CD4-positive, alpha-beta T cell treated with Interleukin-1 beta for 1 hour (primary cell): ENCODE results near the gene TPST2.
"Not testable (repeated sequence)": the region's sequence is repeated elsewhere in the genome, so short reads cannot be mapped to it uniquely, and the experiment has no call there.

Experiments used
- DNase-seq, 2 donors: peaks; one replicate each; pipeline ENCODE4 v3.0.0-alpha.2; 2020 to 2022

TPST2 gene

DNA sequence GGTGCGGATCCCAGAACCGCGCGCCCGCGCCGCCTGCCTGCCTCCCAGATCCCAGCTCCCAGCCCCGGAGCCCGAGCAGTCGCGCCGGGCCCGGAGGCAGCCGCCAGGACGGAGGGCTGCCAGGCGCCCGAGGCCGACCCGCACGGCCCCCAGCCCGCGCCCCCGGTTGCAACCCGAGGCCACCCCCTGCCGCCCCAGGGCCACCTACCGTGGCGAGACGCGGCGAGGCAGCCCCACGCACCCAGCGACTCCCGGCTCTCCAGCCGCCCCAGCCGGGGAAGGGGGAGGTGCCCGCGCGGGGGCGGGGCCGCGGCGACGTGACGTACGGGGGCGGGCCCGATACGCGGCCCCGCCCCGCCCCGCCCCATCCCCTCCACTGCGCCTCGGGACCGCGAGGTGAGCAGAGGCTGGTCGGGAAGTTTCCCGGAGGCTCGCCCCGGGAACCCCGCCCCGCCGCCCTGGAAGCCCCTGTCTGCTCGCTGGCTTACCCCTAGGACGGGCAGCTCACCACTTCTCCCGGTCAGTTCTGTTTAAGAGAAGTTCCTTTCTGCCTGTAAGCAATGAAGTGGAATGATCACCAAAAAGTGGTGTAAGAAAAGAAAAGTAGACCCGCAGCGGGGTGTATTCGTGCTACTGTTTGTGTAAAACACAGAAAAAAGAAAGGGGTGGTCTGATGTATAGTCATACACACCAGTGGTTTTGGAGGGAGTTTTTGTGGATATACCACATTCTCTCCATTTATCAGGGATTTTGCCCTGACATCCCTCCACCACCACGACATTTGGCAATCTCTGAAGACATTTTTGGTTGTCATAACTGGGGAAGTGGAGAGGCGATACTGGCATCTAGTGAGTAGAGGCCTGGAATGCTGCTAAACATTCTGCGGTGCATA lies at the start of gene TPST2:
Gene TPST2 (minus strand): TSS at position 288 of the 892 bp plus-strand sequence. CDS start 48,502 bp downstream, outside the sequence.
- DNase-seq, result peak; percentile 80 to 82

DNA sequence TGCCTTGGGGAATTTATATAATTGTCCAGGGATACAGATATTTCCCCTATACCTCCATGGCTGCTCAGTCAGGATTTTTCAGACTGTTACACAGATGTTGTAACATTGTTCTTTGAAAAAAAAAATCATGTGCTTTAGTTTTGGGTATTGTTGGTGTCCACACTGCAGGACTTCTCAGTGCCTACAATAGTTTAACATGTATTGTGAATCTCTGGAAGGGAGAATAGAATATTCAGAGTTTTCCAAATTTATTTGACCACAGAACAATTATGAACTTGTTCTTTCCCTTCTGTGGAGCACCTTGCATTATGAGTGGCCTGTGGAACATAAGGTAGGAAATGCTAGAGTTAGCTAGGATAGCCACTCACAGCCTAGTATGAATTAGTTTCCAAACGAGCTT lies 46.4 kb upstream of the TPST2 start:
- no peak for DNase-seq

DNA sequence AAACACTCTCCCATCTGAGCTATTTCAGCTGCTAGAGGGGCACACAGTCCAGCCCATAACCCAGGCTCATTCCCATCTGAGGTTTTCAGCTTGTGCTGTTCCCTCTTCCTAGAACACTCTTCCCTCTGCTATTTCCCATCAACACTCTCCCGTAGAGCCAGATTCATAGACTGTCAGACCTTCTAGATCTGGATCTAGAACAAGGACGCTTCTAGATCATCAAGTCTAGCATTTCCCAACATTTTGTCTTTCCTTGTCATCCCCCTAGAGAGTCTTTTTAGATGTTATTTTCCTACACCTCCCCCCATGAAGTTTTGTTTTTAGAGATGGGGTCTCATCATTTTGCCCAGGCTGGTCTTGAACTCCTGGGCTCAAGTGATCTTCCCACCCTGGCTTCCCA lies 45.2 kb upstream of the TPST2 start:
- no peak for DNase-seq

DNA sequence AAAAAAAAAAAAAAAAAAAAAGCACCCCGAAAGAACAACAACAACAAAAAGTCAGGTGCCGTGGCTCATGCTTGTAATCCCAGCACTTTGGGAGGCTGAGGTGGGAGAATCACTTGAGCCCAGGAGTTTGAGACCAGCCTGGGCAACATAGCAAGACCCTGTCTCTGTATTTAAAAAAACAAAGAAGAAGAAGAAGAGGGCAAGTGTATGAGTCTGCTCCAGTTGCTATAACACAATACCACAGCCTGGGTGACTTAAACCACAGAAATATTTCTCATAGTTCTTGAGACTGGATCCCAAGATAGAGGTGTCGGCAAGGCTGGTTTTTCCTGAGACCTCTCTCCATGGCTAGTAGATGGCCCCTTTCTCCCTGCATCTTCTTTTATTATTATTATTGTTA lies 44.3 kb upstream of the TPST2 start:
- no peak for DNase-seq

DNA sequence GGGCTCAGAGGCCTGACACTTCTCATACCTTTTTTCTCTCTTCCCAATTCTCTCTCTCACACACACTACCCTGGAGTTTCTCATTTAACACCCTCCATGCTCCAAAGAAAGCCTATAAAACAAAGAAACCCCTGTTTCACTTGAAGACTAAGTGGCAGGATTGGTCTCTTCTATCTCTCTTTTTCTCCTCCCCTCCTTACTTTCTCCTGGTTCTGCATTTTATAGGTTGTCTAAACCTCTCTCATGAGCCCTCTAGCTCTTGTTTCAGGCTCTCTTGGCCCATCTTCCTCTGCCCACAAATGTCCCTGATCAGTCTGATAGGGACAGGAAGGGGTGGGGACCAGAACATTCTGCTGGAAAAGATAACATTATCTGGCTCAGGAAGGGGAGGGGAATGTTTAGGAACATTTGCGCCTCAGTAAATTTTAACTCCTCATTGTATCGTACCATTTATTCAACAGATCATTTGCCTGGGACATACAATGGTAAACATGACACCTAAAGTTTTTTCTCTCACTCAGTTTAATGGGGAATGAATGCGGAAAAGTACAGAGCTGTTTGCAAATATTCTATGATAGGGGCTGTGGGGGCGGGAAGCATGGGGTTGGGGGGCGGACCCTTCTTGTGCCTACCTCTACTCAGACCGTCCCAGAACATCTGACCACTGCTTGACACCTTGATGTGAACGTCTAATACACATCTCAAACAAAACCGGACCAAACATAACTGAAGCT lies 42.7 kb upstream of the TPST2 start:
- DNase-seq, result no peak

DNA sequence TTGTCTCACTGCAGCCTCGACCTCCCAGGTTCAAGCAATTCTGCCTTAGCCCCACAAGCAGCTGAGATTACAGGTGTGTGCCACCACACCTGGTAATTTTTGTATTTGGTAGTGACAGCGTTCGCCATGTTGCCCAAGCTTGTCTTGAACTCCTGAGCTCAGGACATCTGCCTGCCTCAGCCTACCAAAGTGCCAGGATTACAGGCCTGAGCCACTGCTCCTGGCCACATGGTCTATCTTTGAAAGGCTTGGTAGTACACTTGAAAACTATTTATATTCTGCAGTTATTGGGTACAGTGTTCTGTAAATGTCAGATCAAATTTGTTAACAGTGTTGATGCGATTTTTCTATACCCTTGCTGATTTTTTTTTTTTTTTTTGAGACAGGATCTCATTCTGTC lies 41.4 kb upstream of the TPST2 start:
- no peak for DNase-seq

DNA sequence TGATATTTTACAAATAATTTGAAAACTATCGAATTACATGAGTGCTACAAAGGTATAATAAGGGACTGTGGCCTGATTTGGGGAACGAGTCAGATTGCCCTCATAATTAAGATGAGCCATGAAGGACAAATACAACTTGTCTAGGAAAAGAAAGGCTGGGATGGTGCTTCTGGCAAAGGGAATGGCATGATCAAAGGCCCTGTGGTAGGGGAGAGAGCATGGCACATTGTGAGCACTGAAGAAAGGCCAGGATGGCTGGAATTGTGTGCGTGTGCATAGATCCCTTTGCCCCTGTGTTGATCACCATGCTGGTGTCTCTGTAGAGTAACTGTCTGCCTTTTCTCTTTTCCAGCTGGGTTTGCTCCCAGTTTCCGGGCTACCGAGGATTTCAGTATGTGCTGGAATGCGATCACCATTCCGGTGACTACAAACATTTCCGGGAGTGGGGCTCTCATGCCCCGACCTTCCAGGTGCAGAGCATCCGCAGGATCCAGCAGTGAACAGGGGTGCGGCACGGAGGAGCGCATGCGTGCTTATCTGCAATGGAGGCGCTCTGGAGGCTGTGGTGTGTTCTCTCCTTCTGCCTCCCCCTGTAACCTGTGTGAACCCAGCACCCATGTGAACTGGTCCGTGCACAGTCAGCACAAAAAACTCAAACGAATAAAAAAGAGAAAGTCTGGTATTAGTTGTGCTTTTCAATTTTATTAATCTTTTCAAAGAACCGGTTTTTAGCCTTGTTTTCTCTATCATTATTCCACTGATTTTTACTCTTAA lies 40.2 kb upstream of the TPST2 start:
- no peak for DNase-seq

DNA sequence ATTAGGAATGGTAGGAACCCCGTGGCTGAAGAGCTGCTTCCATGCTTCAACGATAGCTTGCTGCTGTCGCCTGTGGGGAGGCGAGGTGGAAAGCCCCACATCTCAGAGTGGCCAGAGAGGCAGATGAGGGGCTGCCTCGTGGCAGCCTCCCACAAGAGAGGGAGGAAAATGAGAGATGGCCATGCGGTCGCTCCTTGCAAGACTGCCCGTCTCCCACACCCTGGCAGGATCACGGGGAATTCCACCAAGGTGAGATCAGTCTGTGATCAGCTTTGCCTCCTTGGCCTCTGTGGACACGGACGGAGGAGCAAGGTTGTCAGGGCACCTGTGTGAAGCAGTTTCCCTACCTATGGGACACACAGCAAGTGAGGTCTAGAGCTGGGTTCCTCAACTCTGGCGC lies 34.9 kb upstream of the TPST2 start:
- no peak for DNase-seq

DNA sequence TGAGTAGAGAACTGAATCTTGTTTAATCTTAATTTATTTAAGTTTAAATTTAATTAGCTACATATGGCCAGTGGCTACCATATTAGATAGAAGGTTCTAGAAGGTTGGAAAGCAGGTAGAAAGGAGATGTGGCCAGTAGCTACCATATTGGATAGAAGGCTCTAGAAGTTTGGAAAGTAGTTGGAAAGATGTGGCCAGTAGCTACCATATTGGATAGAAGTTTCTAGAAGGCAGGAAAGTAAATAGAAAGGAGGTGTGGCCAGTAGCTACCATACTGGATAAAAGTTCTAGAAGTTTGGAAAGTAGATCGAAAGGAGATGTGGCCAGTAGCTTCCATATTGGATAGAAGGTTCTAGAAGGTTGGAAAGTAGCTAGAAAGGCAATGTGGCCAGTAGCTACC lies 34.1 kb upstream of the TPST2 start:
- no peak for DNase-seq

DNA sequence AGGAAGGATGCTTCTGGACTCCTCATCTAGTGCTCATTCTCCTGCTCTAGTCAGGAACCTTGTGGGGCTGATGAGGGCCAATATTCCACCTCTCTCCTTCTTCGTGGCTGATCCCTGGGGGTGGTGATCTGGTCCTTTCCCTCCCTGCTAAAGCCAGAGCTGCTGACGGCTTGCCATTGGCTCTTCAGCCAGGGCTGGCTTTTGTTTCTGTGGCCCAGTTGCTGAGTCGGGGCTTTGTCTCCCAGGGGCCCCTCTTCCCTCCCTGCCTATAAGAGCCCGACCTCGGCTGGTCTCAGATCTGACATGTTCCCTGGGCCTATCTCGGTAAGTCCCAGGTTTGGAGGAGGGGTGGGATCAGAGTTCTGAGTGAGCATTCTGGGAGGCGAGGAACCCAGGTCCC lies 31.7 kb upstream of the TPST2 start, which contains the start of gene CRYBA4:
Gene CRYBA4 (plus strand): TSS at position 301 of the 400 bp plus-strand sequence. CDS start 634 bp downstream, outside the sequence.
- DNase-seq, result no peak

DNA sequence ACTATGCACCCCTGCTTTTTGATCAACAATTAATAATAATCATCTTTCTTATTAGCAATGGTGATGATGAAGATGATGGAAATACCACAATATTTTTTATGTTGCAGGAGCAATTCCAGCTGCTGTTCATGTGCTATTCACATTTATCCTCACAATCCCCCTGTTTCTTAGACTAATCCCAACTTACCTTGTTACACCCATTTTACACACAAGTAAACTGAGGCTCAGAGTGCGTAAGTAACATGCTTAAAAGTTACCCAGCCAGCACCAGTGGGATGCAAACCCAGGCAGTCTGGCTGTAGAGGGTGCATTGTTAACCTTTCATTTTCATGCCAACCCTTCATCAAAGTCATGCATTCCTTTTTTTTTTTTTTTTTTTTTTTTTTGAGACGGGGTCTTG lies 30.3 kb upstream of the TPST2 start:
- DNase-seq, result no peak

DNA sequence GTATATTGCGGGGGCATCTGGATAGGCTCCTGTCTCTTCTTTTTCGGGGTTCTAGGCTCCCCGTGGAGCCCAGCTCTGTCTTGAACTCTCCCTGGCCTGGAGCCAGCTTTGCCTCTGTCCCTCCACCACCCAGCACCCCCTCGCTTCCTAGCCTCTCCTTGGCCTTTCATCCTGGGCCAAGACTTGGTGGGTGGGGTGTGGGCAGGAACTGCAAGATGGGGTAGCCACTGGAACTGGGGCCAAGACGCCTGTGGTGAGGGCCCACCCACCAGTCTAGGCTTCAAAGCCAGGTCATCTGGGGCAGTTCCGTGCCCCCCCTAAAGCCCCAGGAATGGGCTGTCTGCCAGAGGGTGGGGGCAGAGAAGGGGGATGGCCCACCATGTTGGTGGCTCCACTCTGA lies 29.6 kb upstream of the TPST2 start:
- no peak for DNase-seq

DNA sequence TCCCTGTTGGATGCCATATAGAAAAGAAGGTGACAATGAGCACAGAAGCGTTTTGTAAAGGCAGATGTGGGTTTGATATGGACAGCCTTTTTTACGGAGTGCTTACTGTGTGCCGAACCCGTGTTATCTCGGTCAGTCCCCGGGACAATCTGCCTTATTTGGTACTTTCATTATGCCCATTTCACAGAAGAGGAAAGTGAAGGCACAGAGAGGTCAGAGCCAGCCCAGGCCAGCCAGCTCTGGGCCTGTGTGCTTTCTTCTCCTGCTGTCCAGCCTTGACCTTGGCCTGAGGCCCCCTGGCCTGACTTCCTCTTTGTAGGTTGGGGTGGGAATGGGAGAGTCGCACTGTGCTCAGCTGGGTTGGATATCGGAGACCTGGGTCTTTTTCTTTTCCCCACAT lies 28.5 kb upstream of the TPST2 start:
- DNase-seq, result no peak

DNA sequence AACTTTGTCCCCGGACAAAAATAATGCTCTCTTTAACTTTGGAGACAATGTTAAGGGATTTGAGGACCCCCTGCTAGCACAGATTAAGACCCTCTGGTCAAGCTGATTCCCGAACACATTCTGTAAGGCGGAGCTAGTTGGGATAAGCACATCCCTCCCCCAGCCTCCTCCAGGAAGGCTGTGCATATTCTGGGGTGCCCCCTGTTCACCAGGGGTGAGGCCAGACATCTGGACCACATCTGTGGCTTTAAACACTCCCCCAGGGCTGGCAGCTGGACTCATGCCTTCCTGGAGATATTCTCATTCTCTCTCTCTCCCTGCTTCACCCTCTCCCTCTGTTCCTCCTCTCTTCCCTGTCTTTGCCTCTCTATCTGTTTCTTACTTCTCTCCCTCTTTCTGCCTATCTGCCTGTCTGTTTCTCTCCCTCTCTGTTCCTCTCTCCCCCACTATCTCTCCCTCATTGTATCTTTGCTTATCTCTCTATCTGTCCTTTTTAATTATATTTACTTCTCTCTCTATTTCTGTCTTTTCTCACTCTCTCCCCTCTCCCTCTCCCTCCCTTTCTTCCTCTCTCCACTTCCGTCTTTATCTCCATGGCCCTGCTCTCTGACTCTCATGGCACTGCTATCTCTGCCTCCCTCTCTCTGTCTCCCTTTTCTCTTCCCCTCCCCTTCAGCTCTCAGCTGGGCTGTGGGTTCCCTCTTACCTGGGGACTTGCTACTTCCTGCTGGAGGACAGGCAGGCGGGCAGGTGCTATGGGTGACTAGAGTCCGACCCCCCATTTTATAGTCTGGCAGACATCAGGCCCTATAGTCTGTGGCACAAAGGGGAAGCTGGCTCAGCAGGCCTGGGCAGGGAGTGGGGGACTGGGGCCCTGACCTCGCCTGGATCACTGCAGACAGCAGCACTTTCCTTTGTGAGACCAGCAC lies 27.6 kb upstream of the TPST2 start, which contains the start of gene CRYBB1:
Gene CRYBB1 (minus strand): TSS at position 757 of the 929 bp plus-strand sequence. CDS start 1,708 bp downstream, outside the sequence.
- DNase-seq, result peak in 1 of 2 donors; percentile 5

DNA sequence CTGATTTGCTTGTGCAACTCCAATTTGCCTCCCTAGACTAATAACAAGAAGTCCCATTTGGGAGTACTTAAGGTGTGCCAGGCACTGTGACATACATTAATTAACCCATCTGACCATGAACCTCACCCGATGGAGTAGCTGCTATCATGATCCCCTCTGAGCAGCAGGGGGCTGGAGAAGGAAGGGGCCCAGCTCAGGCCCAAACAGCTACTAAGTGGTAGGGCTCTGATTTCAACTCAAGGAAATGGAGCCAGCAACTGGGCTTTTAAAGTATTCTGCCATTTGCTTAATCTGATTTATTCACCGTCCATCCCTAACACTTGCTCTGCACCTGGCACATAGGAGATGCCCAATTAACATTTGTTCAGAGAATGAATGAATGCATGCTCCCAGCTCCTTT lies 26.7 kb upstream of the TPST2 start:
- no peak for DNase-seq

DNA sequence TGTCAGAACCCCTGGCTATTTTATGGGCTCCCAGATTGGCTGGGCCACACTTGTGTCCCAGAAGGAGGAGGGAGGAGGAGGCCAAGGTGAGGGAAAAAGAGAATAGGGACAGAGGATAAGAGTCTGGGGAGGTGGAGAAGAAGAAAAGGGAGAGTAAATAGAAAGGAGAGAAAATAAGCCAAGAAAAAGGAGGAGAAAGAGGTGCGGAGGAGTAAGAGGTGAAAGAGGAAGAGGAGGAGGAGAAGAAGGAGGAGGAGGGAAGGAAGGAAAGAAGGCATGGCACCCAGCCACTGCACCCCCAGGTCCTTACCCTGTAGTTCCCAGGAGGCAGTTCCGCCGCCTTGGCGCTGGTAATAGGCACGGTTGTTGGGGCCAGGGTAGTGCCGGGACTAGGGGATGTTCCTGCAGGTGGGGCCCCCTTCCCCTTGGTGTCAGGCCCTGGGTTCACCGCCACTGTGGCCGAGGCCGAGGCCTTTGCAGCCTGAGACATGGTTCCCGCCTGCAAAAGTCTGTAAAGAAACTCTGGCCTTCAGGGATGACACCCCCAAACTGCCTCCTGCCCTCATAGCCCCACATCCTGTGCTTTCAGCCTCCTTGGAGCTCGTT lies 26.0 kb upstream of the TPST2 start:
- DNase-seq, result no peak

DNA sequence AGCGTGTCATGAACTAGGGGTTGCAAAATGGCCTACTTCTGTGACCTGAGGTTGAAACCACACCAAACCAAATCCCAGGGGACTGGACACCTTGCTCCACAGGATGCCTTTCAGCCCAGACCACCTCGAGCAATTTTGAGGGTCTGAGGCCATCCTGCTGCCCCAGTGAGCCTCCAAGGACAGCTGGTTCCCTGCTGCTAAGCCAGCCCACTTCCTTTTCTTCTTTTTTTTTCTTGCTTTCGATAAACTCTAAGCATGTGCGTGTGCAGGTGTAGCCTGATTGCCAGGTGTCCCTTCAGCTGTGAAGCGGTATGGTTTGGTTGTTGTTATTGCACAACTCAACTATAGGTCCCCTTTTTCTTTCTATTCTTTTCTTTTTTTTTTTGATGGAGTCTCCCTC lies 25.2 kb upstream of the TPST2 start:
- peak in 1 of 2 donors; percentile 9 for DNase-seq

DNA sequence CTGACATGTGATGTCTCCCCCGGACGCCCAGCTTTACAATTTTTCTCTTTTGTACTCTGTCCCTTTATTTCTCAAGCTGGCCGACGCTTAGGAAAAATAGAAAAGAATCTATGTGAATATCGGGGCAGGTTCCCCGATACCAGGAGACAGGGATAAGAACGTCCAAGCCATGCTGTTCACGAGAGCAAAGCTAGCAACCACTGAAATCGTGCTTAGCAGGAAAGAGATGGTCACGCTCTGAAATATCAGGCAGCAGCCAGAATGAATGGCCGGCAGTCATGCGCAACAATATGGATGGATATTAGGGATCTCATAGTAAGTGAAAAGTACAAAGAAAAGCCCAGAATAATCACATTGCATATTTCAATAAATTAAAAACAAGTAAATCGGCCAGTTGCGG lies 24.4 kb upstream of the TPST2 start:
- no peak for DNase-seq

DNA sequence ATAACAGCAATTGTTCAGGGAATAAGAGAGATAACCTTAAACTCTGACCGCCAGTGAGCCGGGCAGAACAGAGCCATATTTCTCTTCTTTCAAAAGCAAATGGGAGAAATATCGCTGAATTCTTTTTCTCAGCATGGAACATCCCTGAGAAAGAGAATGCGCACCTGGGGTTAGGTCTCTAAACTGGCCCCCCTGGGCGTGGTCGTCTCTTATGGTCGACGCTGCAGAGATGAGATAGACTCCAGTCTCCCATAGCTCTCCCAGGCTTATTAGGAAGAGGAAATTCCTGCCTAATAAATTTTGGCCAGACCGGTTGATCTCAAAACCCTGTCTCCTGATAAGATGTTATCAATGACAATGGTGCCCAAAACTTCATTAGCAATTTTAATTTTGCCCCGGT lies 23.8 kb upstream of the TPST2 start:
- DNase-seq, result not testable (repeated sequence)

DNA sequence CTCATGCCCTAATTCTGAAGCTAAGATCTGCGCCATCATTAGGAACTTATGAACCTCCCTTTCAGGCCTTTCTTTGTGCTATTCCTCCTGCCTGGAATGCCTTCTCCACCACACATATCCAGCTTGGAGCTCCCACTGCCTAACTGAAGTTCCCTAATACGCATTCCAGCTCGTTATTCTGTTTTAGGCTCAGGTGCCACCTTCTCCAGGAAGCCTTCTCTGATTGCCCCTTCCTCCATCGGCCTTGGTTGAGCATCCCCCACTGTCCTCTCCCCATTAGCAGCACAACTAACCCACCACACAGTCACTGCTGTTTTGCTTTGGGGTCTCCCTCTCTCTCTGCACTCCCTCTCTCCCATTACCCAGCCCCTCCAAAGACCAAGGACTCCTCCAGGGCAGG lies 22.7 kb upstream of the TPST2 start:
- DNase-seq, result no peak

DNA sequence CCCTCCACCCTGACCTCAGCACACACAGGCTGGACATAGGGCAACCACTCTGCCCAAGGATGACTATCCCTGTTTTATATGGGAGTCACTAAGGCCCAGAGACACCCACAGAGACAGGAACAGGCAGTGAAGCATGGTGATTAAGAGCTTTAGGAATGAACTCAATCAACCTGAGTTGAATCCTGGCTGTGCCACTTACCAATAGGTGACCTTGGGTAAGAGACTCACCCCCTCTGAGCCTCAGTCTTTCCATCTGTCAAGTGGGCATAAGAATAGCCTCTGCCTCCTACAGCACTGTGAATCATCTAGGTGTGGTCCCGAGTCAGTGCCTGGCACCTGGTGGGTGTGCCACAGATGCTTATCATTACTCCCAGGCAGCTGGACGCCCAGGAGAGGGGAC lies 21.1 kb upstream of the TPST2 start:
- DNase-seq, result no peak
